ENCODE measurements around the gene GNAL.
"Not testable (repeated sequence)": the region's sequence is repeated elsewhere in the genome, so short reads cannot be mapped to it uniquely, and the experiment has no call there.

GNAL gene

GRCh38 chr18:11854554-11854953 lies 165.5 kb downstream of the GNAL start:
- DNase-seq = not testable (repeated sequence)

GRCh38 chr18:11857177-11857887 lies 168.3 kb downstream of the GNAL start:
- no peak for DNase-seq

GRCh38 chr18:11859282-11859830 lies 170.3 kb downstream of the GNAL start:
- DNase-seq = no peak

- DNase-seq = no peak
These were observed 170.9 kb downstream of the GNAL start for GRCh38 chr18:11859903-11860407.

GRCh38 chr18:11860594-11861450 lies 171.8 kb downstream of the GNAL start:
- DNase-seq = no peak

- DNase-seq = no peak
These were observed 172.7 kb downstream of the GNAL start for GRCh38 chr18:11861583-11862288.

GRCh38 chr18:11862468-11863137 lies 173.5 kb downstream of the GNAL start:
- no peak for DNase-seq

GRCh38 chr18:11864471-11864870 lies 175.4 kb downstream of the GNAL start:
- no peak for DNase-seq

- DNase-seq = no peak
These were observed 176.0 kb downstream of the GNAL start for GRCh38 chr18:11865071-11865470.

GRCh38 chr18:11866329-11866728 lies 177.3 kb downstream of the GNAL start:
- DNase-seq = no peak

GRCh38 chr18:11866764-11867163 lies 177.7 kb downstream of the GNAL start:
- DNase-seq = no peak

- no peak for DNase-seq
These were observed 179.2 kb downstream of the GNAL start for GRCh38 chr18:11868230-11868629.

- DNase-seq = no peak
These were observed 182.4 kb downstream of the GNAL start for GRCh38 chr18:11871501-11871900.

GRCh38 chr18:11872479-11873136 lies 183.5 kb downstream of the GNAL start:
- DNase-seq = no peak

GRCh38 chr18:11873670-11874340 lies 184.7 kb downstream of the GNAL start:
- no peak for DNase-seq

- DNase-seq = no peak
These were observed 185.6 kb downstream of the GNAL start for GRCh38 chr18:11874676-11875075.

- DNase-seq = no peak
These were observed 188.6 kb downstream of the GNAL start for GRCh38 chr18:11877497-11878135.

GRCh38 chr18:11880586-11881304 lies 191.7 kb downstream of the GNAL start:
- no peak for DNase-seq

GRCh38 chr18:11882636-11883035 lies 193.6 kb downstream of the GNAL start:
- no peak for DNase-seq

- no peak for DNase-seq
These were observed 194.1 kb downstream of the GNAL start for GRCh38 chr18:11883153-11883552.
